BE2C (cell line): Measurements from ENCODE around the gene CADM1.

Experiments used
- DNase-seq: peaks from one replicate; pipeline ENCODE4 v3.0.0-alpha.2; 2020
- H3K27me3 ChIP-seq: fragments of 250-450 bp; sonication (Bioruptor Pico); 2 replicates; pipeline ENCODE4 v1.5.1; 2020; ENCODE audit warnings: mild to moderate bottlenecking
- H3K36me3 ChIP-seq: fragments of 250-450 bp; sonication (Bioruptor Pico); 2 replicates; pipeline ENCODE4 v1.5.1; 2020; ENCODE audit warnings: mild to moderate bottlenecking
- H3K4me1 ChIP-seq: fragments of 250-450 bp; sonication (Bioruptor Pico); 2 replicates; pipeline ENCODE4 v1.5.1; 2020
- H3K4me3 ChIP-seq: 2 replicates; pipeline ENCODE4 v1.5.1; 2011; ENCODE audit warnings: low read depth, low read length
- H3K9me3 ChIP-seq: fragments of 250-450 bp; sonication (Bioruptor Pico); 2 replicates; pipeline ENCODE4 v1.5.1; 2020
- TF ChIP-seq, protein P1 (sequence below): IDR thresholded peaks from 2 replicates; pipeline ENCODE4 v1.5.1; 2012; ENCODE audit warnings: mild to moderate bottlenecking, low read depth, low read length

CADM1 gene

DNA sequence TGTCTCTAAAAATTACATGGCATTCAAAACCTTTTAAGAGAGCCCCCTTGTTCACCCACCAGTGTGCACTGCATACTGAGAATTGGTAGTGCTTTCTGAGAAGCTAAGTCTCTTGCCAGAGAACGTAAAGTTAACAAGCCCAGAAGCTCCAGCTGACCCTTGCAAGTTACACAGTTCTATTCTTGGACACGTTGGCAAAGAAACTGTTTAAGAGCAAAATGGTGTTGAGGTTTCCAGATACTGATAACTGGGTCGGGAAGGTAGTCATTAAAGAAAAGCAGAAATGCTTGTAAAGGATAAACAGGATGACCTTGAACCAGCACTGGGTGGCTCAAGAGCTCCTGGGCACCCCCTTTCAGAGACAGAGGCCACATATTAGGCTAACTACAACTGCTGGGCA lies 284.8 kb downstream of the CADM1 start:
- peaks cover 50% of the 10 kb centered on the region for H3K4me1 ChIP-seq

DNA sequence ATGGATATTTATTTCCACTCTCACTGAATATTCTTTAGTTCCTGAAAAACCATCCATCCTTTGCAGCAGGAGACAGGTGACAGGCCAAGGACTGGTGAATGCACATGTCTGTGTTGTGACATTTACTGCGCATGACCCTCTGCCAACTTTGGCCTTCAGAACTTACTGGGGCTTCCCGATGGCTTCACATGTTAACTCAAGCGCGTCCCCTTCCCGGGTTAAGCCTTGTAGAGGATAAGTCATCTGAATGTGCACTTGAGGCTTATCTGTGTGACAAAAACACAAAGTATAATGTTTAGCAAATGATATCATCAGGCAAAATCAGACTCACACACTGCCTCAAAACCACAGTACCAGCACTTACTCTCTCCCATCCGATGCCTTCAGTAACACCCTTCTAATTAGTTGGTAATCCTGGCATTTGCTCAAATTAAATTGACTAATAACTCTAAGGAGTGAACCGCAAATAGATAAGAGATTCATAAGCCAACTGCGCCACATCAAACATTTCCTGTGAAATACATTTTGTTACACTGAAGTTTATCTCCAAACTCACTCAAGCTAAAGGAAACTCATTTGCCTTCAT lies 286.4 kb downstream of the CADM1 start:
- DNase-seq: peak; percentile 36
- no peak overlapping the region for H3K4me3 ChIP-seq
- H3K36me3 ChIP-seq: peaks cover 73% of the 10 kb centered on the region
- TF ChIP-seq, protein P1, sequence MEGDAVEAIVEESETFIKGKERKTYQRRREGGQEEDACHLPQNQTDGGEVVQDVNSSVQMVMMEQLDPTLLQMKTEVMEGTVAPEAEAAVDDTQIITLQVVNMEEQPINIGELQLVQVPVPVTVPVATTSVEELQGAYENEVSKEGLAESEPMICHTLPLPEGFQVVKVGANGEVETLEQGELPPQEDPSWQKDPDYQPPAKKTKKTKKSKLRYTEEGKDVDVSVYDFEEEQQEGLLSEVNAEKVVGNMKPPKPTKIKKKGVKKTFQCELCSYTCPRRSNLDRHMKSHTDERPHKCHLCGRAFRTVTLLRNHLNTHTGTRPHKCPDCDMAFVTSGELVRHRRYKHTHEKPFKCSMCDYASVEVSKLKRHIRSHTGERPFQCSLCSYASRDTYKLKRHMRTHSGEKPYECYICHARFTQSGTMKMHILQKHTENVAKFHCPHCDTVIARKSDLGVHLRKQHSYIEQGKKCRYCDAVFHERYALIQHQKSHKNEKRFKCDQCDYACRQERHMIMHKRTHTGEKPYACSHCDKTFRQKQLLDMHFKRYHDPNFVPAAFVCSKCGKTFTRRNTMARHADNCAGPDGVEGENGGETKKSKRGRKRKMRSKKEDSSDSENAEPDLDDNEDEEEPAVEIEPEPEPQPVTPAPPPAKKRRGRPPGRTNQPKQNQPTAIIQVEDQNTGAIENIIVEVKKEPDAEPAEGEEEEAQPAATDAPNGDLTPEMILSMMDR: no peak
- no peaks in the 10 kb centered on the region for H3K9me3 ChIP-seq
- H3K4me1 ChIP-seq: peaks cover 50% of the 10 kb centered on the region
- H3K27me3 ChIP-seq: no peaks in the 10 kb centered on the region

More for the DNA sequence above, 284.8 kb downstream of the CADM1 start:
- Histone ChIP-seq H3K4me3 (no peak overlapping the region), H3K36me3 (peaks cover 63% of the 10 kb centered on the region), H3K9me3 (no peaks in the 10 kb centered on the region), H3K27me3 (no peaks in the 10 kb centered on the region)
- TF ChIP-seq, protein P1: no peak
- no peak for DNase-seq

DNA sequence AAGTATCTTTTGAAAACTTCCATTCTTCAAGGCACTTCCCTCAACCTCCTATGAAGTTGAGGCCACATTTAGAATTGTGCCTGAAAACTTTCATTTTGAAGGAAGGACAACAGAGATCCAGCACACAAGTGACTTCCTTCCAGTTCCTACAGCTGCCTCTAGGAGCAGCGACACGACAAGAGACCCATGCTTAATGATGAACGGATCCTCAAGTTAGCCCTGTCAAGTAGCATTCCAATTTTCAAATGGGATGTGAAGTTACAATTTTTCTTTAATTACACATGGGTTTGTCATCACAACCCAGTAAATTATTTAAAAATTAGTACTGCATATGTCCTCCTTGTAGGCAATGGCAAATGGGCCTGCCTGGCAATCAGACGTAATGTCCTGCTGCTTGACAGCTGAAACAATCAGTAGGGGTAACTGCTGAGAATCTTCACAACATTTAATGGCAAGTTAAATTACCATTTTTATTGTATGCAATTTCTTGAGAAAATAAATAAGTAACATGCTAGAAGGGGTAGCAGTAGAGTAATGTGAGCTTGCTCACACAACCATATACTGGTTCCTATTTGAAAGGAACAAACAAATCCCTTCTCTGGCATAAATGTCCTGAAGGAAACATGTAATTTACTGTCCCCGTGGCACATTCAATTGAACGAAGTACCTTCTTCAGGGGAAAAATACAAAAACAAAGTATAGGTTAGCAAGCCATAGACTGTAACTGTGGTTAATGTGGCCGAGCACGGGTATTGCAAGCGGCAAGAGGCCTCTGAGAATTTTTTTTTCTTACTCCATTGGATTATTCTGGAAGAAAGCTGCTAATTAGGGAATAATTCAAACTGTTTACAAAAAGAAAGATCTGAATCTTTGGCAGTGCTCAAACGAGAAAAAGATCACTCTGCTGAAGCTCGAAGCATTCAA lies 288.3 kb downstream of the CADM1 start:
- H3K27me3 ChIP-seq: no peaks in the 10 kb centered on the region
- H3K36me3 ChIP-seq: peaks cover 65% of the 10 kb centered on the region
- TF ChIP-seq, protein P1: peak; percentile 73
- H3K4me1 ChIP-seq: peaks cover 40% of the 10 kb centered on the region
- no peaks in the 10 kb centered on the region for H3K9me3 ChIP-seq
- DNase-seq: no peak
- H3K4me3 ChIP-seq: no peak overlapping the region

DNA sequence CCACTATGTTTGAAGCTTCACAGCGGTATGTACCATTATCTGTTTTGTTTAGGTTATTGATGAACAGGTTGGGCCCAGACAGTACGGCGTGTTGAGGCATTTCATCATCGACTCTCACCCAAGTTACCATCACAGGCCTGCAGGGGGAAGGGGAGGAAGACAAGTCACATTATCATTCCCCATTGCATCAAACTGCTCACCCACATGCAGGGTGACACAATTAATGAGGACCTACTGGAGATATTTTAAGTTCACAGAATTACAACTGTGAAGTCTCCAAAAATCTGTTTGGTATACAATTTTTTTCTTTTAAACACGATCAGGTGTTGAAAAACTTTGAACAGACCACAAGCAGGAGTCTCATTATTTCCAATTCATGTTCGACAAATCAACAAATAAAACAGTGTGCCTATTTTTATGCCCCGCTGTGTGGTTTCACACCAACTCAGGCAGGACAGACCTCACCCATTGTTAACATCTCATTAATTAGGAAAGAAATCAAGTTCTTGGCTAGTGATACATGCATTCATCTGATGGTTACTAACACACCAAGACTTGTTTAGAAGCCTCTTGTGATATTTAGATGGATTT lies 289.5 kb downstream of the CADM1 start:
- Histone ChIP-seq H3K4me3 (no peak overlapping the region), H3K36me3 (peaks cover 65% of the 10 kb centered on the region), H3K27me3 (no peaks in the 10 kb centered on the region), H3K9me3 (no peaks in the 10 kb centered on the region), H3K4me1 (peaks cover 29% of the 10 kb centered on the region)
- DNase-seq: no peak
- TF ChIP-seq, protein P1: no peak; the same call in 1 of the 2 replicates

DNA sequence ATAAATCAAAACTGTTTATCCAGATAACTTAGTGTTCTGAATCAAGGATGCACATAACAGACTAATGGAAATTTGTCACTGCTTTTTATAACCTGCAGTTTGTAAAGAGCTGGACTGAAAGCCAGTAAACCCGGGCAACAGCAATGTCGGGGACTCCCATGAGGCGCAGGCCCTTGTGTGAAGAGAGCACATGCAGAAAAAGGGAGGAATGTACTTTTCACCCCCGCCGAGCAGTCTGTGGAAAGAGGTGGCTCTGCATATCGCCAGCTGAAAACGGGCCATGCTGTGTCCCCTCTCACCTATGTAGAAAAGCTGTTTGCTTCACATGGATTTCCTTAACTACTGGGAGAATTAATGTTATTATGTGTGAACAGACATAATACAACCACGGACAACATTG lies 291.2 kb downstream of the CADM1 start:
- DNase-seq: no peak
- peaks cover 65% of the 10 kb centered on the region for H3K36me3 ChIP-seq
- TF ChIP-seq, protein P1: no peak

DNA sequence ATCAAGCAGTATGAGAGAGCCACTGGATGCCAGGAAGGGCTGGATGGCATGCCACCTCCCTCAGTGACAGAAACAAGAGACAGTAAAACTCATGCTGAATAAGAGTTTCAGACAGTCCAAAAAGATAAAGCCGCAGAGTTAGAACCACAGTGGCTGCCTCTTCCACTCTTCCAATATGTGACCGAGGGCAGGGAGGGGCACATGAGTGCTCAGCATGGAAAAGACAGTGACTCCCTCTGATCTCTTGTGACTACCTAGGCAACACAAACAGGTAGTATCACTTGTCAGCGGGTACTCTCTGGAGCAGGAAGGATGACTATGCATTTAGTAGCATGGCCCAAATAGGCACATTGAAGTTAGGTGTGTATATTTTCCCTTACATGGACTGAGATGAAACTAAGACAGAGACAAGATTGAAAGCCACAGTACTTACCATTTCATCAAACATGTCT lies 295.4 kb downstream of the CADM1 start:
- TF ChIP-seq, protein P1: no peak
- peaks cover 42% of the 10 kb centered on the region for H3K4me1 ChIP-seq
- DNase-seq: no peak
- H3K36me3 ChIP-seq: peaks cover 38% of the 10 kb centered on the region
- H3K4me3 ChIP-seq: no peak overlapping the region
- no peaks in the 10 kb centered on the region for H3K9me3 ChIP-seq
- H3K27me3 ChIP-seq: no peaks in the 10 kb centered on the region

More for the DNA sequence above, 291.2 kb downstream of the CADM1 start:
- Histone ChIP-seq H3K27me3 (no peaks in the 10 kb centered on the region), H3K9me3 (no peaks in the 10 kb centered on the region), H3K4me1 (peaks cover 21% of the 10 kb centered on the region), H3K4me3 (no peak overlapping the region)
